ENCODE measurements around the gene KRTAP4-3.
"Not testable (repeated sequence)": the region's sequence is repeated elsewhere in the genome, so short reads cannot be mapped to it uniquely, and the experiment has no call there.

KRTAP4-3 gene

DNA sequence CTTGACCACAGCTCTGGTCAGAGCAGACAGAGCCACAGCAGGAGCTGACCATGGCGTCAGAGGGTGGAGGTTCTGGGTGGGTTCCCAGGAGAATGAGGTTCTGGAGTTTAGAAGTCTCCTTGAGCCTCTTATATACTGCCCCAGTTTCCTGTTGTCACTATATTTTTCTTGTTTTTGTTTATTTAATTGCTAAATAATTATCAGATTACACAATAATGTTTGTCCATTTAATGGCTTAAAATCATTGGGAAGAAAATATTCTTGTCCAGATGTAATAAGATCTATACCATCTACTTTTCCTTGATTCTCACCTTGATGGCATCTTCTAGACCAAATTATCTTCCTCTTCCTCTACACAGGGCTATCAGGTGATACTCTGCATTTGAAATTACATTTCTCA lies at the start of gene KRTAP4-3:
Gene KRTAP4-3, minus strand, starts transcription at position 101 of the 400 bp plus-strand sequence. Its CDS starts 49 bp downstream, at position 52.
- DNase-seq = no peak

- DNase-seq = no peak
Observed at GRCh38 chr17:41215681-41216080, 47.7 kb upstream of the KRTAP4-3 start.

DNA sequence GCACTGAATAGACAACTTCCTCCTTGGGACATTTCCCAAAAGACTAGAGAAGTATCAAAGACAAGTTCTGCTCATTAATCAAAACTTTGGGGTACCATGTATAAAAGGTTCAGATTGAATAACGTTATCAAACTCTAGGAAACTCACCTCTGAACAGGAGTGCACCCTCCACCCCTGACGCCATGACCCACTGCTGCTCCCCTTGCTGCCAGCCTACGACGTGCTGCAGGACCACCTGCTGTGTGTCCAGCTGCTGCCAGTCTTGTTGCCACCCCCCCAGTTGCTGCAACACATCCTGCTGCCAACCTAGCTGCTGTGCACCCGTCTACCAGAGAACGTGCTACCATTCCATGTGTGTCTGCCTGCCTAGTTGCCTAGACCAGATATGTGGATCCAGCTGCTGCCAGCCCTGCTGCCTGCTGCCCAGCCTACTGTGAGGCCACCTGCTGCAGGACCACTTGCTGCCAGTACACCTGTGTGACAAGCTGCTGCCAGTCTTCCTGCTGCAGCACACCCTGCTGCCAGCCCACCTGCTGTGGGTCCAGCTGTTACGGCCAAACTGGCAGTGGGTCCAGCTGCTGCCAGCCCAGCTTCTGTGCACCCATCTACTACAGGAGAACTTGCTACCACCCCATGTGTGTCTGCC lies 44.6 kb upstream of the KRTAP4-3 start:
- DNase-seq = no peak

GRCh38 chr17:41211845-41212466 lies 43.9 kb upstream of the KRTAP4-3 start:
- no peak for DNase-seq

DNA sequence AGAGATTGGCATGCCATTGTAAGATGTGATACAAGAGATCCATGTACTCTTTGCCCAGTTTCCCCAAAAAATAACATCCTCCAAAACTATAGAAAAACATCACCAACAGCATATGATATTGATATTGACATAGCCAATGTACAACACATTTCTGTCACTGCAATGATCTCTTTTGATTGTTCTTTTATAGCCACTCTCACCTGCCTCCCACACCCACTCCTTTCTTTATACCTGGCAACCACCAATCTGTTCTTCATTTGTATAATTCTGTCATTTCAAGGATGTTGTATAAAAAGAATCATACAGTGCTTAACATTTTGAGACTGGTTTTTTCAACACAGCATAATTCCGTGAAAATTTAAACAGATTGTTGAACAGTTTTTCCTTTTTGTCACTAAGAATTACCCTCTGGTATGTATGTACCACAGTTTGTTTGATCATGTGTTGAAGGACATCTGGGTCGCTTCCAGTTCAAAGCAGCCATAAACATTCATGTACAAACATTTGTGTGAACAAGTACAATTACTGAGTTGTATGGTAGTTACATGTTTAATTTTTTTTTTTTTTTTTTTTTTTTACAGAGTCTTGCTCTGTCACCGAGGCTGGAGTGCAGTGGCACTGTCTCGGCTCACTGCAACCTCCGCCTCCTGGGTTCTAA lies 31.5 kb upstream of the KRTAP4-3 start:
- DNase-seq = no peak

DNA sequence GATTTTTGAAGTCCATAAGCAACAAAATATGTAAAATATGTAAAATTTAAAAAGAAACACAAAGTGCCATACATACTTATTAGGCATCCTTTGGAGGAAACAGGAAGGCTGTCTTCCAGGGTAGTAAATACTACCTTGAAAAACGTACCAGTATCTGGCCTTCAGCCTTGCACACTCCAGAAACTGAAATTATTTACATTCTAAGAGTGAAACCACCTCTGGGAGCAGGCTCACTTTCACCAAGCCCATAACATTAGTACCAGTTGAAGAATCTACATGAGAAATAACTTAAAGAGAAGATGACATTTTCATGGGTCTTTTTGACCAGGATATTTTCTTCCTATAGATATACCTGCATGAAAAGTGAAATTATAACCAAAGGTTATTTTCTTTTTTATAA lies 28.0 kb upstream of the KRTAP4-3 start:
- no peak for DNase-seq

- no peak for DNase-seq
Observed at GRCh38 chr17:41190328-41190727, 22.3 kb upstream of the KRTAP4-3 start.

DNA sequence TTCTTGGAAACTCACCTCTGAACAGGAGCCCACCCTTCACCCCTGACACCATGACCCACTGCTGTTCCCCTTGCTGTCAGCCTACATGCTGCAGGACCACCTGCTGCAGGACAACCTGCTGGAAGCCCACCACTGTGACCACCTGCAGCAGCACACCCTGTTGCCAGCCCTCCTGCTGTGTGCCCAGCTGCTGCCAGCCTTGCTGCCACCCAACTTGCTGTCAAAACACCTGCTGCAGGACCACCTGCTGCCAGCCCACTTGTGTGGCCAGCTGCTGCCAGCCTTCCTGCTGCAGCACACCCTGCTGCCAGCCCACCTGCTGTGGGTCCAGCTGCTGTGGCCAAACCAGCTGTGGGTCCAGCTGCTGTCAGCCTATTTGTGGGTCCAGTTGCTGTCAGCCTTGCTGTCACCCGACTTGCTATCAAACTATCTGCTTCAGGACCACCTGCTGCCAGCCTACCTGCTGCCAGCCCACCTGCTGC lies 21.9 kb upstream of the KRTAP4-3 start, which contains the start of gene KRTAP9-1:
Gene KRTAP9-1, plus strand, starts transcription at position 51 of the 482 bp plus-strand sequence. Its CDS starts 0 bp downstream, at position 51.
- not testable (repeated sequence) for DNase-seq

DNA sequence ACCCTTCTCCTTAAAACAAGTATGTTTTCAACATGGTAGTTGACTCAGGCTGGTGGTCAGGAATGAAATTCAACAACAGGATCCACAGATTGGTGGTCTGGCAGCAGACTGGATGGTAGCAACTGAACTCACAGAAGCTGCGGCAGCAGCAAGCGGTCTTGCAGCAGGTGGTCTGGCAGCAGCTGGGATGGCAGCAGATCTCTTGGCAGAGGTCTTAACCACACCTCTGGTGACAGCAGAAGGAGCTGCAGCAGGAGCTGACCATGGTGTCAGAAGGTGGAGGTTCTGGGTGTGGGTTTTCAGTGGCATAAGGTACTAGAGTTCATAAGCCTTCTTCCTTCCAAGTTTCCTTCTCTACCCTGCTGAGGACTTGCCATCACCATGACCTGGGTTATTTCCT lies 18.9 kb upstream of the KRTAP4-3 start:
- DNase-seq = no peak

DNA sequence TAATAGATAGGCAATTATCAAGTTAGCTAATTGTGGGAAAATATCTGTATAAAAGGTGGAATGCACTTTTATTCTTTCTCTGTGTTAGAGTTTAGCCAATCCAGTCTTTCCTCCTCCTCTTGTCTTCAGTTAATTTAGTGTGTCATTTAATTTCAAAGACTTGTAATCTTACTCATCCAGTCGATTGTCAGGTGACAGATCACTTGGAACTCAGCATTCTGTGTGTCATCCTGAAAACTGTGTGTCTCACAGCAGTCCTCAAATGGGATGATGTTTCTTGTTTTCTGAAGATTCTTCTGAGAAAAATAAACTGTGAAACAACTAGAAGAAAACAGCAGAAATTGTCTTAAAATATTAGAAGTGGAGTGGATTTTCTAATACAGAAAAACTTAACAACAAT lies 17.0 kb upstream of the KRTAP4-3 start:
- no peak for DNase-seq

GRCh38 chr17:41184480-41184961 lies 16.5 kb upstream of the KRTAP4-3 start, which contains the start of gene KRTAP4-1:
Gene KRTAP4-1, minus strand, starts transcription at chr17:41184911. Its CDS starts 57 bp downstream, at chr17:41184854.
- DNase-seq = no peak

- DNase-seq = no peak
Observed at GRCh38 chr17:41178843-41179616, 11.0 kb upstream of the KRTAP4-3 start.

GRCh38 chr17:41178341-41178740 lies 10.3 kb upstream of the KRTAP4-3 start:
- no peak for DNase-seq

DNA sequence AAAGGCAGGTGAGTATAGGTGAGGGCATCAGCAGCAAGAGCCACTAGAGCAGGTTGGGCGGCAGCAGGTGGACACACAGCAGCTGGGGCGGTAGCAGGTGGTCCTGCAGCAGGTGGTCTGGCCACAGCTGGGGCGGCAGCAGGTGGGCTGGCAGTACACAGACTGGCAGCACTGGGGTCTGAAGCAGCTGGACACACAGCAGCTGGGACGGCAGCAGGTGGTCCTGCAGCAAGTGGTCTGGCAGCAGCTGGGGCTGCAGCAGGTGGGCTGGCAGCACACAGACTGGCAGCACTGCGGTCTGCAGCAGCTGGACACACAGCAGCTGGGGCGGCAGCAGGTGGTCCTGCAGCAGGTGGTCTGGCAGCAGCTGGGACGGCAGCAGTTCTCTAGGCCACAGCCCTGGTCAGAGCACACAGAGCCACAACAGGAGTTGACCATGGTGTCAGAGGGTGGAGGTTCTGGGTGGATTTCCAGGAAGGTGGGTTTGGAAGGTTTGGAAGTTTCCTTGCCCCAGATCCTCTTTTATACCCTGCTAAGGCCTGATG lies 9.8 kb upstream of the KRTAP4-3 start, which contains the start of gene KRTAP4-2:
Gene KRTAP4-2, minus strand, starts transcription at position 495 of the 545 bp plus-strand sequence. Its CDS starts 57 bp downstream, at position 438.
- DNase-seq = no peak

DNA sequence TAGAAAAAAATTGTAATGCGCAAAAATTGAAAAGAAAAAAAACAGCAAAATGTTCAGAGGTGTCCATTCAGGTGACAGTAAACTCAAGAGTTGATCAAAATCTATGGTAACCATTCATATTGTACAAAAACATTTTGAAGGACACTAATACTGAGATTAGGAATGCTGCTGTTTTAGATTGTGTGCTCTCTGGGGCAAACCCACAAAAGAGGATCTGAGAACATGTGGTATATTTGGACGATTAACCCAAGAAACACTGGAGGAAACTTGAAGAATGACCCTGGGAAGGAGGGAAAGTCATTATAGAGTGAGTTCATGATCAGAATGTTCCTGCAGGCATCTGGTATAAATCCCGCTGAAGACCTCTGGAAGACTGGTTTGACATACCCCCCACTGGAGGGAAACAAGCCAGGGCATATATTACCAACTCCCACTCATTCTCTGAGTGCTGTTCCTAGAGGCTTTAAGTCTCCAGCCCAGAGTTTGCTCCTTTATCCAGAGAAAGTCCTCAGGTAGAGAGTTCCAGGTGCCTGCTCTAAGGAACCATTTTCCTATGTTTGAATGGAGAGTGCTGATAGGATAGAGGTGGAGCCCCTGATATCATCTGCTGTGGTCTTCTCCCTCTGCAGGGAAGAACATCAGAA lies 8.8 kb upstream of the KRTAP4-3 start:
- DNase-seq = no peak

DNA sequence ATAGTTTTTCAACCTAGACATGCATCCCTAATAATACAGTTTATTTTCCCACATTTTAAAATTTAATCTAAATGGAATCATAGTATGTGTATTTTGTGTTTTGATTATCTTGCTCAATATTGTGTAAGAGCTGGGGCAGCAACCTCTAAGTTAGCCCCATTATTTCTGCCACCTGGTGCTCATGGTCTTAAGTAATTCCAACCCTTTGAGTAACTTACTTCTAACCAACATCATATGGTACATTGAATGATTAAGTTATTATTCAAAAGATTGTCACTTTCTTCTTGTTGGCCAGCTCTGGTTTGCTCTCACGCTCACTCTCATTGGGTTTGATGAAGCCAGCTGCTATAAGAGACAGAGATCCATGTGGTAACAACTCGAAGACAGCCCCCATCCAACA lies 3.9 kb upstream of the KRTAP4-3 start:
- no peak for DNase-seq

- no peak for DNase-seq
Observed at GRCh38 chr17:41167561-41167960, 460 bp downstream of the KRTAP4-3 start.

DNA sequence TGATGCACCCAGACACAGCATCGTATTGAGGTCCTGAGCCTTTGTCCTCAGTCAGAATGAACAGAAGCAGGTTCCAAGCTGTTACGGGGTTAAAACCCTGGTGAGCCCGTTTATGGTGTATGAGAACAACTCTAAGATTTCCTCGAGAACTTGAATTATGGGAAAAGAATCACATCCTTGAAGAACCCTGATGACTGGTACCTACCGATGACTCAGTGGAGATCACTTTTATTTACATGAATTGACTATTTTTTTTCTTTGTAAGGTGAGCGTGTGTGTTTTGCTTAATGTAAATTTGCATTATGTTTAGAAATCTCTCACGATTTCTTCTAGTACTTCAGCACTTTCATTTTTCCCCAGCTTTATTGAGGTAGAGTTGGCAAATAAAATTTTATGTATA lies 4.2 kb downstream of the KRTAP4-3 start:
- no peak for DNase-seq

- no peak for DNase-seq
Observed at GRCh38 chr17:41160648-41161047, 7.4 kb downstream of the KRTAP4-3 start, which contains the start of gene KRTAP4-4. Gene KRTAP4-4, minus strand, starts transcription at chr17:41160748. Its CDS starts 57 bp downstream, at chr17:41160691.

DNA sequence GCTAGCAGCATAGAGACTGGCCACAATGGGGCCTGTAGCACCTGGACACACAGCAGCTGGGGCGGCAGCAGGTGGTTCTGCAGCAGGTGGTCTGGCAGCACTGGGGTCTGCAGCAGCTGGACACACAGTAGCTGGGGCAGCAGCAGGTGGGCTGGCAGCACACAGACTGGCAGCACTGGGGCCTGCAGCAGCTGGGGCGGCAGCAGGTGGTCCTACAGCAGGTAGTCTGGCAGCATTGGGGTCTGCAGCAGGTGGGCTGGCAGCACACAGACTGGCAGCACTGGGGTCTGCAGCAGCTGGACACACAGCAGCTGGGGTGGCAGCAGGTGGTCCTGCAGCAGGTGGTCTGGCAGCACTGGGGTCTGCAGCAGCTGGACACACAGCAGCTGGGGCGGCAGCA lies 7.8 kb downstream of the KRTAP4-3 start:
- DNase-seq = not testable (repeated sequence)

GRCh38 chr17:41153856-41154255 lies 14.2 kb downstream of the KRTAP4-3 start:
- no peak for DNase-seq

DNA sequence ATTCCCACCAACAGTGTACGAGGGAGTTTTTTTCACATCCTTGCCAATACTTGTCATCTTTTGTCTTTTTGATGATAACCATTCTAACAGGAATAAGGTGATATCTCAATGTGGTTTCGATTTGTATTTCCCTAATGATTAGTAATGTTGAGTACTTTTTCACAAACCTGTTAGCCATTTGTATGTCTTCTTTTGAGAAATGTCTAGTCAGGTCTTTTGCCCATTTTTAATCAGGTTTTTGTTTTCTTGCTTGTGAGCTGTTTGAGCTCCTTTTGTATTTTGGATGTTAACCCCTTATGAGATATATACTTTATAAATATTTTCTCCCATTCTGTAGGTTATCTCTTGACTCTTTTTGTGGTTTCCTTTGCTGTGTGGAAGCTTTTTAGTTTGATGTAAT lies 16.5 kb downstream of the KRTAP4-3 start:
- DNase-seq = no peak
